GM23338 (cell line): Measurements from ENCODE around the gene TANGO6. TPM values are rescaled to one million over a fixed set of nuclear protein-coding genes. Genes with fewer than 3 reads are reported as not detected.

Experiments used
- ATAC-seq: fragments of 200-7000 bp; cut with Tn5 transposase; 3 replicates; pipeline ENCODE4 v1.9.1; 2020
- DNase-seq: peaks from one replicate; pipeline ENCODE4 v3.0.0-alpha.2; 2015; ENCODE audit warnings: low spot score
- H2AFZ ChIP-seq: fragments of 200-600 bp; sonication (generic); 2 replicates; pipeline ENCODE4 v1.8.0; 2016; ENCODE audit warnings: antibody characterized with exemption, mild to moderate bottlenecking, moderate library complexity
- H3F3A ChIP-seq: fragments of 200-600 bp; sonication (generic); replicated peaks from 2 replicates; pipeline ENCODE4 v1.8.0; 2017; ENCODE audit warnings: antibody characterized with exemption, mixed run types, low read depth
- H3K27ac ChIP-seq: fragments of 200-600 bp; sonication (generic); 2 replicates; pipeline ENCODE4 v1.6.1; 2016; ENCODE audit warnings: low read depth
- H3K27me3 ChIP-seq: fragments of 200-600 bp; sonication (generic); 2 replicates; pipeline ENCODE4 v1.8.0; 2016; ENCODE audit warnings: mild to moderate bottlenecking, mixed run types, moderate library complexity; ENCODE audit not compliant: insufficient read depth
- H3K36me3 ChIP-seq: fragments of 200-600 bp; sonication (generic); 2 replicates; pipeline ENCODE4 v1.8.0; 2016; ENCODE audit warnings: mild to moderate bottlenecking; ENCODE audit not compliant: insufficient read depth
- H3K4me1 ChIP-seq: fragments of 200-600 bp; sonication (generic); 2 replicates; pipeline ENCODE4 v1.8.0; 2016; ENCODE audit warnings: mild to moderate bottlenecking, moderate library complexity; ENCODE audit not compliant: insufficient read depth
- H3K4me2 ChIP-seq: fragments of 200-600 bp; sonication (generic); 2 replicates; pipeline ENCODE4 v1.7.1; 2017; ENCODE audit warnings: mixed run types
- H3K4me3 ChIP-seq: fragments of 200-600 bp; sonication (generic); 2 replicates; pipeline ENCODE4 v1.6.1; 2016; ENCODE audit warnings: mixed run types
- H3K79me2 ChIP-seq: fragments of 200-600 bp; sonication (generic); replicated peaks from 2 replicates; pipeline ENCODE4 v1.8.0; 2017; ENCODE audit warnings: mild to moderate bottlenecking; ENCODE audit not compliant: insufficient read depth
- H3K9me2 ChIP-seq: fragments of 200-600 bp; sonication (generic); 2 replicates; pipeline ENCODE4 v1.8.0; 2017; ENCODE audit not compliant: insufficient read depth
- H4K20me1 ChIP-seq: fragments of 200-600 bp; sonication (generic); replicated peaks from 2 replicates; pipeline ENCODE4 v1.8.0; 2017; ENCODE audit warnings: mild to moderate bottlenecking; ENCODE audit not compliant: insufficient read depth
- H3K27ac Mint-ChIP-seq: 2 replicates; pipeline ENCODE4 v1.8.0; 2020; ENCODE audit warnings: inconsistent platforms, mild to moderate bottlenecking, moderate library complexity, mixed read lengths
- H3K27me3 Mint-ChIP-seq: 3 replicates; pipeline ENCODE4 v1.8.0; 2022; ENCODE audit warnings: low read depth, mild to moderate bottlenecking, moderate library complexity, mixed read lengths, inconsistent platforms; ENCODE audit not compliant: insufficient read depth, poor library complexity
- H3K36me3 Mint-ChIP-seq: 3 replicates; pipeline ENCODE4 v1.8.0; 2021; ENCODE audit warnings: low read depth, mild to moderate bottlenecking, inconsistent platforms, moderate library complexity, mixed read lengths
- H3K4me1 Mint-ChIP-seq: 3 replicates; pipeline ENCODE4 v1.8.0; 2020; ENCODE audit warnings: mild to moderate bottlenecking, inconsistent platforms, mixed read lengths
- H3K4me3 Mint-ChIP-seq: 3 replicates; pipeline ENCODE4 v1.8.0; 2021; ENCODE audit warnings: moderate library complexity, mild to moderate bottlenecking, inconsistent platforms, mixed read lengths
- H3K9me3 Mint-ChIP-seq: 3 replicates; pipeline ENCODE4 v1.8.0; 2020; ENCODE audit warnings: moderate library complexity, mild to moderate bottlenecking, inconsistent platforms, mixed read lengths
- CREB1 ChIP-seq: fragments of 250-450 bp; sonication (Bioruptor Pico); IDR thresholded peaks from 2 replicates; pipeline ENCODE4 v1.5.0; 2020; ENCODE audit warnings: low read depth, mild to moderate bottlenecking, moderate library complexity
- CTCF ChIP-seq, 2 experiments: fragments of 200-600 bp in 1 of 2; sonication (generic) in 1 of 2; conservative IDR thresholded peaks; 2 replicates each; pipeline versions ENCODE4 v1.5.1 to v1.6.1; 2016 to 2017; ENCODE audit warnings: antibody characterized with exemption in 2 of 2, low read depth in 2 of 2, mild to moderate bottlenecking in 2 of 2, moderate library complexity in 1 of 2
- ETS1 ChIP-seq: IDR thresholded peaks from 2 replicates; pipeline ENCODE4 v1.6.1; 2016; ENCODE audit warnings: antibody characterized with exemption
- EZH2 ChIP-seq: fragments of 200-600 bp; sonication (generic); IDR thresholded peaks from one replicate; pipeline ENCODE4 v1.8.0; 2017; ENCODE audit warnings: antibody characterized with exemption, mild to moderate bottlenecking, low read depth; ENCODE audit not compliant: unreplicated experiment
- EZH2phosphoT487 ChIP-seq: fragments of 200-600 bp; sonication (generic); IDR thresholded peaks from one replicate; pipeline ENCODE4 v1.8.1; 2018; ENCODE audit warnings: antibody characterized with exemption; ENCODE audit not compliant: unreplicated experiment
- JUNB ChIP-seq: IDR thresholded peaks from one replicate; pipeline ENCODE4 v1.6.1; 2016; ENCODE audit warnings: antibody characterized with exemption; ENCODE audit not compliant: unreplicated experiment
- NANOG ChIP-seq: IDR thresholded peaks from 2 replicates; pipeline ENCODE4 v1.6.1; 2016; ENCODE audit warnings: antibody characterized with exemption, borderline replicate concordance
- POLR2AphosphoS5 ChIP-seq: IDR thresholded peaks from 2 replicates; pipeline ENCODE4 v1.6.1; 2016; ENCODE audit warnings: antibody characterized with exemption, low read depth
- REST ChIP-seq: IDR thresholded peaks from one replicate; pipeline ENCODE4 v1.6.1; 2018; ENCODE audit warnings: antibody characterized with exemption; ENCODE audit not compliant: unreplicated experiment
- STAT1 ChIP-seq: IDR thresholded peaks from one replicate; pipeline ENCODE4 v1.6.1; 2016; ENCODE audit warnings: antibody characterized with exemption; ENCODE audit not compliant: unreplicated experiment
- ZNF114 ChIP-seq: fragments of 250-450 bp; sonication (Bioruptor Pico); IDR thresholded peaks from 2 replicates; pipeline ENCODE4 v1.5.0; 2020; ENCODE audit warnings: mild to moderate bottlenecking, moderate library complexity
- ZNF331 ChIP-seq: fragments of 250-450 bp; sonication (Bioruptor Pico); IDR thresholded peaks from 2 replicates; pipeline ENCODE4 v1.5.0; 2020; ENCODE audit warnings: low read depth, mild to moderate bottlenecking, moderate library complexity
- ZNF462 ChIP-seq: fragments of 250-450 bp; sonication (Bioruptor Pico); IDR thresholded peaks from 2 replicates; pipeline ENCODE4 v1.5.0; 2020; ENCODE audit warnings: mild to moderate bottlenecking, moderate library complexity
- polyA plus RNA-seq: library from polyadenylated mRNA; unstranded; fragments of >200 nt; fragmentation: Nextera tagmentation; extraction: Ambion mirVana; gene quantifications from 2 replicates; pipeline ENCODE4 v1.2.1, GENCODE V29; 2016
- total RNA-seq: library from RNA; depleted of rRNA; stranded (reverse); fragments of >200 nt; shearing (Covaris generic); gene quantifications from 2 replicates; pipeline ENCODE4 v1.2.3, GENCODE V29; 2014

The TANGO6 gene
- total and polyA plus RNA-seq, 2 experiments from 2014 or later = 7.2 to 23.2 TPM

GRCh38 chr16:69087161-69087581 is 243.8 kb downstream of the TANGO6 start:
- Mint-ChIP-seq H3K4me3 (no peak overlapping the region), H3K27me3 (peaks cover 12% of the 10 kb centered on the region), H3K36me3 (peaks cover 17% of the 10 kb centered on the region; the same call in 1 of the 3 replicates), H3K27ac (peak overlapping the region; percentile 10; the same call in 1 of the 2 replicates), H3K9me3 (no peaks in the 10 kb centered on the region), H3K4me1 (peaks cover 41% of the 10 kb centered on the region)
- no peak for ATAC-seq
- Histone ChIP-seq H3K79me2 (no peaks in the 10 kb centered on the region), H3K27me3 (no peaks in the 10 kb centered on the region), H3K9me2 (peaks cover 7% of the 10 kb centered on the region; the same call in 1 of the 2 replicates), H3F3A (peaks cover 15% of the 10 kb centered on the region; the same call in 1 of the 2 replicates), H3K4me3 (no peak overlapping the region), H3K27ac (peak overlapping the region; percentile 32; the same call in 1 of the 2 replicates), H3K4me2 (no peak overlapping the region), H3K4me1 (peaks cover 24% of the 10 kb centered on the region), H4K20me1 (no peaks in the 10 kb centered on the region), H2AFZ (no peak overlapping the region), H3K36me3 (no peaks in the 10 kb centered on the region)
- no peak for TF ChIP-seq ZNF331 (CRISPR knock-in tag)
- TF ChIP-seq POLR2AphosphoS5 = no peak
- no peak for TF ChIP-seq JUNB
- TF ChIP-seq CREB1 = no peak
- no peak for TF ChIP-seq STAT1
- TF ChIP-seq EZH2phosphoT487 = no peak
- TF ChIP-seq ZNF114 (CRISPR knock-in tag) = no peak
- no peak for TF ChIP-seq NANOG
- TF ChIP-seq EZH2 = no peak
- TF ChIP-seq ZNF462 (CRISPR knock-in tag) = no peak
- no peak for TF ChIP-seq CTCF (conservative IDR thresholded peaks at IDR 0.05; ENCODE audit: low read depth in 2 of 2)
- TF ChIP-seq ETS1 = no peak
- no peak for TF ChIP-seq REST
- no peak for DNase-seq
